Lower leg skin (tissue), 3 donors: ENCODE data around the gene CARD16.

Experiments used
- CTCF ChIP-seq, 3 donors: fragments of 450-650 bp; IDR thresholded peaks; one replicate each; pipeline ENCODE4 v1.5.1; 2016; ENCODE audit warnings: antibody characterized with exemption in 3 of 3, mild to moderate bottlenecking in 3 of 3, moderate library complexity in 2 of 3
- POLR2A ChIP-seq, 2 donors: fragments of 450-650 bp; IDR thresholded peaks; one replicate each; pipeline ENCODE4 v1.6.1; 2016 to 2017; ENCODE audit warnings: antibody characterized with exemption in 2 of 2, mild to moderate bottlenecking in 1 of 2, moderate library complexity in 1 of 2

DNA sequence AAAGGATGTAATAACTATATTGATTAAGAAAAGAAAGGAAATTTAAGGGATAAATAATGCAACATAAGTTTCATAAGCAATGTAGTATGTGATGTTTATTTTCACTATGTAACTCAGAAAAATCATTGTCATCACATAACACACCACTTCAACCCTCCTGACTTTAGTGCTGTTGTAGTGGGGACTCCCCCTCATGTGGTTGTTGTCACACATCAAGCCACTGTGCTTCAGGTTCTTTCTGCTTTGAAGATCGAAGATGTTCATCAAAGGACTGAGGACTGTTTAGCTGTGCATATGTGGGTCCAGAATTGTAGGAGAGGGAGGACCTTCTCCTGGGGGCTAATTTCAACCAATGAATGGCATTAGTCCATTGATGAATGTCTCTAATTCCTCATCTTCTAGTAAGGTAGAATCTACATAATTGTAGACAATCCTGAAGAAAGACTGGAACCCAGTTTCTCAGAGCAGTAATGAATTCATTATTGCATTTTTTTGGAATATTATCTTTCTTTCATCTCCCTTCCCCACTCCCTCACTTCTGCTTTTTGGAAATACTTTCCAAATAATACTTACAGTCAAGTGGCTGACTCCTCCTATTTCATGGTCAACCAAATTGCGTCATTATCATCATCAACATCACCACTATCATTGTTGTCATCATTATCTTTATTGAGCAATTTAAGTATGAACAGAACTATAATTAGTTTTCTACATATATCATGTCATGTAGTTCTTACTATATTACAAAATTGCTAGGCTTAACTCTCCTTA, 9.8 kb upstream of the CARD16 start:
- TF ChIP-seq CTCF (IDR thresholded peaks at IDR 0.05) = no peak
- TF ChIP-seq POLR2A (IDR thresholded peaks at IDR 0.05) = no peak
